ENCODE results near the gene IRF2. TPM values are rescaled to one million over a fixed set of nuclear protein-coding genes. Genes with fewer than 3 reads are reported as not detected.

IRF2 gene
- total RNA-seq, 4 donors from 2014 or later = 32.6 to 38.1 (median 36.6) TPM

DNA sequence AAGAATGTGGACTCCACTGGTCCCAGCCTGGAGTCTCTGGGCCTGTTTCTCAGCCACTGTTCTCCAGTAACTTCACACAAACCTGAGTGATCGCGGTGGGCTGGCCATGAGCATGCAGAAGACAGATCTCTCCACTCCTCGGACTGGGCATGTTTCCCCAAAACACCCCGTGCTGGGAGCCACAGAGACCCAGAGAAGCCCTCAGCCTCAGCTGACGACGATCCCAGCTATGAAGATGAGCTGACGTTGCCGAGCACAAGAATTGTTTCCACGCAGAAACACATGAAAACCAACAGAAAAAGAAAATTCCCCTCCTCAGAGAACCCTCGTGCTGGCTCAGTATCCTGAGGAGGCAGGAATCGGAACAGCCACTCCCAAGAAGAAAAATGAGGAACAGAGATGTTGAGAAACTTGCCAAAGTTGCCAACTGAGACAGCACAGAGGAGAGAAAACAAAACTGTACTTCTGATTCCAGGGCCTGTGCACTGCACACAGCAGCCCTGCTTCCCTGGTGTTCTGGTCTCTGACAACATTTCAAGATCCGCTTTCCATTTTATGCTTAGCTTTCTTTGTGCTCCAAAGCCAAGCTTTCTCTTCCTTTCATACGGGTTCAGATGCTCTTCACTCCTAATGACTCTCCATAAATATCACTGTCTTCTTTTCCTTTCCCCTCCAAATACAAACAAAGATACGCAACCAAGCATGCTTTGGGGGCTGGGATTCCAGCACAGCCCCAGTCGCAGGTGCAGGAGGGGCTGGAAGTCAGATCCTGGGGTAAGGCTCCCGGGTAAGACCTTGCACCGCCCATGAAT is 81.4 kb downstream of the IRF2 start:
- TF ChIP-seq, protein P1, sequence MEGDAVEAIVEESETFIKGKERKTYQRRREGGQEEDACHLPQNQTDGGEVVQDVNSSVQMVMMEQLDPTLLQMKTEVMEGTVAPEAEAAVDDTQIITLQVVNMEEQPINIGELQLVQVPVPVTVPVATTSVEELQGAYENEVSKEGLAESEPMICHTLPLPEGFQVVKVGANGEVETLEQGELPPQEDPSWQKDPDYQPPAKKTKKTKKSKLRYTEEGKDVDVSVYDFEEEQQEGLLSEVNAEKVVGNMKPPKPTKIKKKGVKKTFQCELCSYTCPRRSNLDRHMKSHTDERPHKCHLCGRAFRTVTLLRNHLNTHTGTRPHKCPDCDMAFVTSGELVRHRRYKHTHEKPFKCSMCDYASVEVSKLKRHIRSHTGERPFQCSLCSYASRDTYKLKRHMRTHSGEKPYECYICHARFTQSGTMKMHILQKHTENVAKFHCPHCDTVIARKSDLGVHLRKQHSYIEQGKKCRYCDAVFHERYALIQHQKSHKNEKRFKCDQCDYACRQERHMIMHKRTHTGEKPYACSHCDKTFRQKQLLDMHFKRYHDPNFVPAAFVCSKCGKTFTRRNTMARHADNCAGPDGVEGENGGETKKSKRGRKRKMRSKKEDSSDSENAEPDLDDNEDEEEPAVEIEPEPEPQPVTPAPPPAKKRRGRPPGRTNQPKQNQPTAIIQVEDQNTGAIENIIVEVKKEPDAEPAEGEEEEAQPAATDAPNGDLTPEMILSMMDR (IDR thresholded peaks at IDR 0.05; ENCODE audit: low read depth) = no peak

DNA sequence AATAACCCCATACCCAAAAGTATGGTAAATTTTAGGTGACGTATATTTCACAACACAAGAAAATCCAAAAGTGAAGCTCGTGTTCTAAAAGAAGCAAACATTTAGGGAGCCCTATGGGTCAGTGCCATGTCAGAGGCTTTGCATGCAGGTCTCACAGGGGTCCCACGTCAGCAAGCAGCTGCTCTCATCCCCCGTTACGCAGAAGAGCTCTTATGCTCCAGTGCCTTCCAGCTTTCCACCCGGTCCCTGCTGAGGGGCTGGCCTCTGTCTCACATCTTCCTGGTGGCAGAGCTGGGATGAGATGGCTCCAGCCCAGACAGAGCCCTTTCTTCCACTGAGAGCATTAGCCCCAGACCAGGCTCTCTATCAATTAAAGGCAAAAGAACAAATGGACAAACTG is 82.0 kb downstream of the IRF2 start:
- TF ChIP-seq, protein P1 (IDR thresholded peaks at IDR 0.05; ENCODE audit: low read depth) = no peak

DNA sequence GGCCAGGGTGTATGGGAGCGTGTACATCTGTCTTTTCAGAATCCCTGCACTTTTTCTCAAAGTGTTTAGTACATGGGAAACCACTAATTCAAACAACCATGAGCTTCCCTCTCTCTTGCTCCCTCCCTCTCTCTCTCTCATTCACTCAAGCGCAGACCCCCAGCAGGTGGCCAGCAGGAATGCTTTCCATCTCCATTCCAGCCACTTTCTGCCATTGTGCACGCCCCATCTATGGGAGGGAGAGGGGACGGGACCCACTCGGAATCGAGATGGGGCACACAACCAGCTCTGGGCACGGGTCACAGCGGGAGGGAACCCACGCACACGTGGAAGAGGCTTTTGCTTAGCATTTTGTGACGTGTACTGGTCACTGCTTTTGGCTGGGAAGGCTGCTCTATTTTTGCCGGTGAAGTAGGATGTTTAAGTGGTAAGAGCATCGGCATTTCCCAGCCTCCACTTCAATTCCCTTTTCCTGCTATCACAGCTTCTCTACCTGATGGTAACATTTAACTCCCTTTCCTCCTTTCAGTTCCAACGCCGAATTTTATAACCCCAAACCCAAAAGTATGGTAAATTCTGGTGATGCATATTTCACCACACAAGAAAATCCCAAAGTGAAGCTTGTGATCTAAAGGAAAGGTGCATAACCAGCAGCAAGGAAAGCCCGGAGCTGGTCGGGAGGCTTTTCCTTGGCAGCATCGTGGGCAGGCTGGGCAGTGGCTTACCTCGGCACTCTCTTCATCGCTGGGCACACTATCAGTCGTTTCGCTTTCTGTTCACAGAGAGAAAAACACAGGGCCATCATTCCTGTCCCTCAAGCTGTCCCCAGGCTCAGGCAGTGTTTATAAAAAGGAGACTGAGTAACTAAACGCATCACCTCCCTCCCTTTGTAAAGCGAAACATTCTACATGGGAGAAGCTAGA is 84.1 kb downstream of the IRF2 start:
- TF ChIP-seq, protein P1 (IDR thresholded peaks at IDR 0.05; ENCODE audit: low read depth) = no peak

DNA sequence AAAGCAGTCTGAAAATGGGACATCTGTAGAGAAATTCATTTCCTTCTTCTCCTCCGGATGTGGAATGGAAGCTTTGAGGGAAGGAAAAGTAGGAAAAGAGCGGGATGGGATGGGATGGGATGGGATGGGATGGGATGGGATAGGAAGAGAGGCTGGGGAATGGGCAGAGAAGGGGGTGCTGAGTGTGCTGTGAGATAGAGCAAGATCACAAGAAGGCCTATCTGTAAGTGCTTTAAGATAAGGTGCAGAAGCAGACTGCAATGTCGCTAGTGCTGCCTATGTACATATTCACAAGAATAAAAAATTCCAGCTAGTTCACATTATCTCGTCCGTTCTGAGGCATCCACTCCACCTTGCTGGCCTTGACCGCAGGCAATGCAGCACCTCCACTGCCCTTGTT is 86.2 kb downstream of the IRF2 start:
- TF ChIP-seq, protein P1 (IDR thresholded peaks at IDR 0.05; ENCODE audit: low read depth) = no peak

DNA sequence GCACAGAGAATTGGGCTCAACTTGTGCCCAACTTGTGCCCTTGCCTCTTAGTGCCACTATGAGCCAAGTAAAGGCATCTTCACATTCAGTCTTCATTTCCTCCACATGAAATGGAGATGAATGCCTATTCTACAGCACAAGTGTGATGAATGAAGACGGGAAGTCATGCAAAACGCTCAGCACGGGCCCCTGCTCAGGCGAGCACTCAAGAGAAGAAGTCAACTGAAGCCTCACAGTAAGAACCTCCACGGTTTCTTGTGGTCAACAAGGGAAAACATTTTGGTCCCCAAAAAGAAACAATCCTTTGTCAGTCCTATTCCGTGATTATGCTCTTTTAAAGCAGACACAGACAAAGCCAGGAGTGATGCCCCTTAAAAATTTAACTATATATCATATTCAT is 87.0 kb downstream of the IRF2 start:
- TF ChIP-seq, protein P1 (IDR thresholded peaks at IDR 0.05; ENCODE audit: low read depth) = no peak

DNA sequence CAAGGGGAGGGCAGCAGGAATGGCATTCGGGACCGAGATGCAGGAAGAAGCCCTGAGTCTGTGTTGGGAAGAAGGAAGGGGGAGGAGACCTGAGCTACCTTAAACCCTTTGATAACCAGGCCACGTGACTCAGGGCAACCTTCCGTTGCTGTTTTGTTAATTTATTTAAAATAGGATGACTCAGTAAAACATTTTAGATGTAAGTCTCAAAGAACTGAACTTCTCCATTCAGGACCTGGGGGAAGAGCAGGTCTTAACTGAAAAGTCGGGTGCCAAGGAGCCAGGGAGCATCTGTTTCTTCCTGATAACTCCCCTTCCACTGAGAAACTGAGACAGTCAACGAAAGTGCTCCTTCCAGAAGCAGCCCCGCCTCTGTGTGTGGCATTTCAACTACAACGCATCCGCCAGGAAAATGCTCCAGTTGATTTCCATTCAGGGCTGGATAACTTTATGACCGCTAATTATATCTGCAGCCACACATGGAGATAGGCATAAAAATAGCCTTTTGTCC is 88.0 kb downstream of the IRF2 start:
- TF ChIP-seq, protein P1 (IDR thresholded peaks at IDR 0.05; ENCODE audit: low read depth) = no peak

DNA sequence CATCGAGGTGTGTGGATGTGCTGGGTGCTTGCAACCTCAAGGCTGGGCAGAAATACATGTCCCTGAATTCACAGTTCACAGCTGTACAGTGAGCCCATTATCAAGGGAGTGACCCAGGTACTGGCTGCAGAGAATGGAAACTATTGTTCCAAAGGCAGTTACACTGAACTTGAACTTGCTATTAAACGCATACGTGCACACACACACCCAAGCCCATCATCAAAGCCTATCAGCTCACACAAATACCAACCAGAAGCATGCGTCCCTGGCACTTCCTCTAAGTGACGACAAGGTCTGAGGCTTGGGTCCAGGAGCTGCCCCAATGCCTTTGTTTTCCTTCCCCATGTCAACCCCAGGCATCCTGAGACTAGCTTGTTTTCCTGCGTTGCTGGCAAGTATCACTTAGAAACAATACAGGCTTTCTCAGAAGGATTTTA is 88.6 kb downstream of the IRF2 start:
- TF ChIP-seq, protein P1 (IDR thresholded peaks at IDR 0.05; ENCODE audit: low read depth) = no peak
